DND-41 (cell line): Measurements from ENCODE around the gene NDNF.

ENCODE experiments used
- ATAC-seq: fragments of 200-7000 bp; cut with Tn5 transposase; 3 replicates; pipeline ENCODE4 v1.9.1; 2021; ENCODE audit warnings: low read depth; ENCODE audit not compliant: insufficient read depth
- DNase-seq: peaks from one replicate; pipeline ENCODE4 v3.0.0-alpha.2; 2020
- H2AFZ ChIP-seq: 2 replicates; pipeline ENCODE4 v1.6.0; 2012; ENCODE audit warnings: low read depth, low read length
- H3K27ac ChIP-seq: 2 replicates; pipeline ENCODE4 v1.5.1; 2012; ENCODE audit warnings: low read length, inconsistent platforms
- H3K27me3 ChIP-seq: fragments of 200-600 bp; sonication (generic); 2 replicates; pipeline ENCODE4 v1.6.0; 2012; ENCODE audit warnings: low read length, mild to moderate bottlenecking, inconsistent platforms; ENCODE audit not compliant: insufficient read depth, poor library complexity
- H3K36me3 ChIP-seq: 2 replicates; pipeline ENCODE4 v1.5.1; 2012; ENCODE audit warnings: low read length, inconsistent platforms; ENCODE audit not compliant: insufficient read depth
- H3K4me1 ChIP-seq: 2 replicates; pipeline ENCODE4 v1.5.1; 2012; ENCODE audit warnings: mild to moderate bottlenecking, low read length; ENCODE audit not compliant: insufficient read depth
- H3K4me2 ChIP-seq: 2 replicates; pipeline ENCODE4 v1.6.0; 2012; ENCODE audit warnings: mild to moderate bottlenecking, moderate library complexity, low read length, inconsistent platforms; ENCODE audit not compliant: insufficient read depth
- H3K4me3 ChIP-seq, 2 experiments: fragments of 200-600 bp in 1 of 2; shearing (Covaris generic) in 1 of 2; 2 replicates each; pipeline ENCODE4 v1.5.1; 2012 to 2016; ENCODE audit warnings: inconsistent platforms in 2 of 2, low read length in 2 of 2, mild to moderate bottlenecking in 2 of 2, low read depth in 1 of 2, moderate library complexity in 1 of 2
- H3K79me2 ChIP-seq: 2 replicates; pipeline ENCODE4 v1.6.0; 2012; ENCODE audit warnings: low read length, inconsistent platforms; ENCODE audit not compliant: insufficient read depth
- H3K9ac ChIP-seq: 2 replicates; pipeline ENCODE4 v1.6.0; 2012; ENCODE audit warnings: low read depth, mild to moderate bottlenecking, inconsistent platforms, low read length, moderate library complexity
- H3K9me3 ChIP-seq: 2 replicates; pipeline ENCODE4 v1.5.1; 2012; ENCODE audit warnings: low read length, moderate library complexity, mild to moderate bottlenecking, inconsistent platforms; ENCODE audit not compliant: insufficient read depth, severe bottlenecking
- H4K20me1 ChIP-seq: 2 replicates; pipeline ENCODE4 v1.6.0; 2012; ENCODE audit warnings: low read length; ENCODE audit not compliant: insufficient read depth
- EZH2 ChIP-seq: IDR thresholded peaks from 3 replicates; pipeline ENCODE4 v1.6.1; 2012; ENCODE audit warnings: borderline replicate concordance, low read depth, mild to moderate bottlenecking, moderate library complexity, low read length, inconsistent platforms; ENCODE audit not compliant: severe bottlenecking
- TF ChIP-seq, protein P1 (sequence below): IDR thresholded peaks from 2 replicates; pipeline ENCODE4 v1.5.1; 2012; ENCODE audit warnings: borderline replicate concordance, low read length, moderate library complexity, mild to moderate bottlenecking; ENCODE audit not compliant: poor library complexity, severe bottlenecking; ENCODE audit errors: extremely low read depth

Gene NDNF

DNA sequence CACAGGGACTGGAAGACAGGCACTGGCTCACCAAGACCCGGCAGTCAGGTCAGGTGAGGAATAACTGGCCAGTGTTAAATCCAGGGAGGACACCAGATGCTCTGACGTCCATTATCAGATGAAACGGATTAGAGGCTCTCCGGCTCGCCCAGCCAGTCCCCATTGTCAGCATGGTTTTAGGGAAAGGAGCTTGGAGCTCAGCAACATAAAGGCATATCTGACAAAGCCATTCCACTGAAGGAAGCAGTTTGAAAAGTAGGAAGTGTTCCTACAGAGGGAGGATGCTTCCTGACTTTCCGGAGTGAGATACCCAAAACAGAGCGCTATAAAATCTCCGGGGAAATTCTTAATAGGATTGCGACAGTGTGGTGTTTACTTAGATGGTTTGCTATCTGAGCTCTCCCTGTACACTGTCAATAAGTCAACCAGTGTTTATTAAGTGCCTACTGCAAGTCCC, 14.8 kb downstream of the NDNF start:
- Histone ChIP-seq H3K79me2 (no peaks in the 10 kb centered on the region), H3K27ac (no peak overlapping the region), H3K4me3 (no peak overlapping the region), H3K9ac (no peak overlapping the region), H4K20me1 (no peaks in the 10 kb centered on the region), H3K27me3 (peaks cover 2% of the 10 kb centered on the region), H3K4me2 (no peak overlapping the region), H3K36me3 (no peaks in the 10 kb centered on the region), H3K9me3 (no peaks in the 10 kb centered on the region), H3K4me1 (peaks cover 8% of the 10 kb centered on the region; the same call in 1 of the 2 replicates), H2AFZ (no peak overlapping the region)
- no peak for ATAC-seq
- DNase-seq = no peak
- TF ChIP-seq EZH2 = no peak
- TF ChIP-seq, protein P1, sequence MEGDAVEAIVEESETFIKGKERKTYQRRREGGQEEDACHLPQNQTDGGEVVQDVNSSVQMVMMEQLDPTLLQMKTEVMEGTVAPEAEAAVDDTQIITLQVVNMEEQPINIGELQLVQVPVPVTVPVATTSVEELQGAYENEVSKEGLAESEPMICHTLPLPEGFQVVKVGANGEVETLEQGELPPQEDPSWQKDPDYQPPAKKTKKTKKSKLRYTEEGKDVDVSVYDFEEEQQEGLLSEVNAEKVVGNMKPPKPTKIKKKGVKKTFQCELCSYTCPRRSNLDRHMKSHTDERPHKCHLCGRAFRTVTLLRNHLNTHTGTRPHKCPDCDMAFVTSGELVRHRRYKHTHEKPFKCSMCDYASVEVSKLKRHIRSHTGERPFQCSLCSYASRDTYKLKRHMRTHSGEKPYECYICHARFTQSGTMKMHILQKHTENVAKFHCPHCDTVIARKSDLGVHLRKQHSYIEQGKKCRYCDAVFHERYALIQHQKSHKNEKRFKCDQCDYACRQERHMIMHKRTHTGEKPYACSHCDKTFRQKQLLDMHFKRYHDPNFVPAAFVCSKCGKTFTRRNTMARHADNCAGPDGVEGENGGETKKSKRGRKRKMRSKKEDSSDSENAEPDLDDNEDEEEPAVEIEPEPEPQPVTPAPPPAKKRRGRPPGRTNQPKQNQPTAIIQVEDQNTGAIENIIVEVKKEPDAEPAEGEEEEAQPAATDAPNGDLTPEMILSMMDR = no peak

DNA sequence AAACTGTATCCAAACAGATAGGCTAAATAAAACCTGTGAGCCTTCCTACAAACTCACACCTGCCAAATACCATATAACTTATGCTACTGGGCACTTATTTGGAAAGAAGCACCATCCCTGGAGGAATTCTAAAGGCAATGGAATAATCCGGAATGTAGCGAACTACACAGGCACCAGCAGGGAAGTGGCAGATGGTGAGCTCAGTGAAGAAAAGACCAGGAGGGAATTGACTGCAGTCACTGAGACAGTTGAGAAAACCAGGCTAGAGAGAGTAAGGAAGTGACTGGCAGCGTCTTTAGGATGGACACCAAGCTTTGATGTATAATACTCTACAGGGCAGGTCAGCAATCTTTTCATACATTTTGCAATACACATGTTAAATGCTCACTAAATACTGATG, 16.3 kb downstream of the NDNF start:
- ATAC-seq (no peak), DNase-seq (no peak)
- no peaks in the 10 kb centered on the region for H4K20me1 ChIP-seq
- H3K4me2 ChIP-seq = no peak overlapping the region
- H3K4me3 ChIP-seq = no peak overlapping the region
- no peak overlapping the region for H3K27ac ChIP-seq
- H3K79me2 ChIP-seq = no peaks in the 10 kb centered on the region
- 0 out of 2 replicates have a peak, but pooled peaks cover 4% of the 10 kb centered on the region for H3K4me1 ChIP-seq
- H3K9ac ChIP-seq = no peak overlapping the region
- no peak for TF ChIP-seq EZH2
- no peak overlapping the region for H2AFZ ChIP-seq
- no peaks in the 10 kb centered on the region for H3K36me3 ChIP-seq
- H3K27me3 ChIP-seq = no peaks in the 10 kb centered on the region
- no peaks in the 10 kb centered on the region for H3K9me3 ChIP-seq

DNA sequence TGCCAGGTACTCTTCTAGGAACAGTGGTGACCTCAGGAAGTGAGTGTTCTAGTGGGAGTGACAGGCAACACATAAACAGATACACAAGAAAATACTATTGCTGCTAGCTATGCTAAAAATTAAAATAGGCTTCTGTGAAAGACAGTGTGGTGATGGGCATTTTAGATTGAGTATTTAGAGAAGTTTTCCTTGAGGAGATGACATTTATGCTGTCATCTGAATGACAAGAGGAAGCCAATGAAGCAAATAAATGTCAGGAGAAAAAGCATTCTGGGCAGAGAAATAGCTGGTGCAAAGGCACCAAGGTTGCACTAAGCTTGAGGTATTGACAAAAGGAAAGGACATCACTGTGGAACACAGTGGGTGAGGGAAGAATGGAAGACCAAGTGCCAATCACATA, 18.0 kb downstream of the NDNF start:
- no peak overlapping the region for H3K27ac ChIP-seq
- H4K20me1 ChIP-seq = no peaks in the 10 kb centered on the region
- H3K4me1 ChIP-seq = 0 out of 2 replicates have a peak, but pooled peaks cover 4% of the 10 kb centered on the region
- H3K36me3 ChIP-seq = no peaks in the 10 kb centered on the region
- H2AFZ ChIP-seq = no peak overlapping the region
- H3K9ac ChIP-seq = no peak overlapping the region
- H3K27me3 ChIP-seq = no peaks in the 10 kb centered on the region
- TF ChIP-seq, protein P1 = no peak
- no peak for TF ChIP-seq EZH2
- H3K4me2 ChIP-seq = no peak overlapping the region
- DNase-seq (no peak), ATAC-seq (no peak)
- no peaks in the 10 kb centered on the region for H3K9me3 ChIP-seq
- H3K79me2 ChIP-seq = no peaks in the 10 kb centered on the region
- no peak overlapping the region for H3K4me3 ChIP-seq

DNA sequence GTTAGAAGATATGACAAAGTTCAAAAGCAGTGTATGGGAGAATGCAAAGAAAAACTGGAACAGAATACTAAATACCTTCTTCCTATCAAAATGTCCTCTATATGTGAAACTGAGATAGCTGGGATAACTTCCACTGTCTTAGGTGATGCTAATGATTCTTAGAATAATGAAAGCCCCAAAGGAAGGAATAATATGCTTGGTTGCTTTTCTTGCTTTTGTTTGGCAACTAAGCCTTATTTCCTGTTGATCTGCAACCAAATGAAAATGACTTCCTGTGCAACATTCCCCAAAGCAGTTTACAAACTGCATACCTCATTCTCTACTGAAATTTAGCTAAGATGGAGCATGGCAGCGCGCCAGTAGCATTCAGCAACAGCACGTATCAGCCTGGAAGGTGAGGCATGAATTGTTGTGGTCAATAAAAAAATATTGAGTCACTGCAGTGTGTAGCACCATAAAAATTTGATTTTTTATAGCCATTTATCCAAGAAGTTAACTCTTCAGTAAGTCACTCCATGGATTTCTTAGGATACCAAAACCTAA, 18.7 kb downstream of the NDNF start:
- Histone ChIP-seq H3K27ac (no peak overlapping the region), H3K79me2 (no peaks in the 10 kb centered on the region), H3K9ac (no peak overlapping the region), H3K4me2 (no peak overlapping the region), H3K36me3 (no peaks in the 10 kb centered on the region), H4K20me1 (no peaks in the 10 kb centered on the region), H3K4me3 (no peak overlapping the region), H3K27me3 (no peaks in the 10 kb centered on the region), H2AFZ (0 out of 2 replicates have a peak overlapping the region, but pooled peaks have one; percentile 13), H3K4me1 (0 out of 2 replicates have a peak, but pooled peaks cover 4% of the 10 kb centered on the region), H3K9me3 (no peaks in the 10 kb centered on the region)
- DNase-seq = no peak
- TF ChIP-seq, protein P1 = no peak
- no peak for TF ChIP-seq EZH2
- ATAC-seq = no peak
